Measurements from ENCODE around the gene TLL1. TPM values are rescaled to one million over a fixed set of nuclear protein-coding genes. Genes with fewer than 3 reads are reported as not detected.

The TLL1 gene
- polyA plus RNA-seq, 2 of the 4 experiments (the other 2 are of a cell fraction), result 0.01 to 0.13 TPM

DNA sequence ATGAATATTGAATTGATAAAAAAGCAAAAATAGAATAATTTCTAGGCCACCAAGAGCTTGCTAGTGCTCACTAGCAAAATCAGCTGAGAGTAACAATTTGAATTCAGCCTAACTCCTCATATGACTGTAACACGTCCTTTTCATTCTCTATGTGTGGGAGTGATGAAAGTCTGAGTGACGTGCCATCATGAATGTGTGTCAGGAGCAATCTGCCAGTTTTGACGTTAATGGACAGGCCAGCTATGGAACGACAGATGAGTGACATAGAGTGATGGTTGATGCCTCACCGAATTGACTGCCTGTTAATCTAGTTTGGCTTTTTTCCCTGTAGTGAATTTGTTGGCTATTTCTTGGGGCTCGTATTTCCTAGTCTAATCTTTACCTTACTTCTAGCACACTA lies 200.7 kb downstream of the TLL1 start (continued):
- TF ChIP-seq, protein P1, sequence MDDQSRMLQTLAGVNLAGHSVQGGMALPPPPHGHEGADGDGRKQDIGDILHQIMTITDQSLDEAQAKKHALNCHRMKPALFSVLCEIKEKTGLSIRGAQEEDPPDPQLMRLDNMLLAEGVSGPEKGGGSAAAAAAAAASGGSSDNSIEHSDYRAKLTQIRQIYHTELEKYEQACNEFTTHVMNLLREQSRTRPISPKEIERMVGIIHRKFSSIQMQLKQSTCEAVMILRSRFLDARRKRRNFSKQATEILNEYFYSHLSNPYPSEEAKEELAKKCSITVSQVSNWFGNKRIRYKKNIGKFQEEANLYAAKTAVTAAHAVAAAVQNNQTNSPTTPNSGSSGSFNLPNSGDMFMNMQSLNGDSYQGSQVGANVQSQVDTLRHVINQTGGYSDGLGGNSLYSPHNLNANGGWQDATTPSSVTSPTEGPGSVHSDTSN (IDR thresholded peaks at IDR 0.05), result no peak
- TF ChIP-seq HOXB5 (CRISPR knock-in tag; IDR thresholded peaks at IDR 0.05) (no peak), TFCP2L1 (CRISPR knock-in tag; IDR thresholded peaks at IDR 0.05) (no peak), EHF (CRISPR knock-in tag; IDR thresholded peaks at IDR 0.05) (no peak)
- TF ChIP-seq, protein P2, sequence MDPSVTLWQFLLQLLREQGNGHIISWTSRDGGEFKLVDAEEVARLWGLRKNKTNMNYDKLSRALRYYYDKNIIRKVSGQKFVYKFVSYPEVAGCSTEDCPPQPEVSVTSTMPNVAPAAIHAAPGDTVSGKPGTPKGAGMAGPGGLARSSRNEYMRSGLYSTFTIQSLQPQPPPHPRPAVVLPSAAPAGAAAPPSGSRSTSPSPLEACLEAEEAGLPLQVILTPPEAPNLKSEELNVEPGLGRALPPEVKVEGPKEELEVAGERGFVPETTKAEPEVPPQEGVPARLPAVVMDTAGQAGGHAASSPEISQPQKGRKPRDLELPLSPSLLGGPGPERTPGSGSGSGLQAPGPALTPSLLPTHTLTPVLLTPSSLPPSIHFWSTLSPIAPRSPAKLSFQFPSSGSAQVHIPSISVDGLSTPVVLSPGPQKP (IDR thresholded peaks at IDR 0.05; ENCODE audit: low read depth, low read length), result no peak
- TF ChIP-seq, protein P3, sequence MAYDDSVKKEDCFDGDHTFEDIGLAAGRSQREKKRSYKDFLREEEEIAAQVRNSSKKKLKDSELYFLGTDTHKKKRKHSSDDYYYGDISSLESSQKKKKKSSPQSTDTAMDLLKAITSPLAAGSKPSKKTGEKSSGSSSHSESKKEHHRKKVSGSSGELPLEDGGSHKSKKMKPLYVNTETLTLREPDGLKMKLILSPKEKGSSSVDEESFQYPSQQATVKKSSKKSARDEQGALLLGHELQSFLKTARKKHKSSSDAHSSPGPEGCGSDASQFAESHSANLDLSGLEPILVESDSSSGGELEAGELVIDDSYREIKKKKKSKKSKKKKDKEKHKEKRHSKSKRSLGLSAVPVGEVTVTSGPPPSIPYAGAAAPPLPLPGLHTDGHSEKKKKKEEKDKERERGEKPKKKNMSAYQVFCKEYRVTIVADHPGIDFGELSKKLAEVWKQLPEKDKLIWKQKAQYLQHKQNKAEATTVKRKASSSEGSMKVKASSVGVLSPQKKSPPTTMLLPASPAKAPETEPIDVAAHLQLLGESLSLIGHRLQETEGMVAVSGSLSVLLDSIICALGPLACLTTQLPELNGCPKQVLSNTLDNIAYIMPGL (CRISPR knock-in tag; IDR thresholded peaks at IDR 0.05; ENCODE audit: borderline replicate concordance), result no peak

DNA sequence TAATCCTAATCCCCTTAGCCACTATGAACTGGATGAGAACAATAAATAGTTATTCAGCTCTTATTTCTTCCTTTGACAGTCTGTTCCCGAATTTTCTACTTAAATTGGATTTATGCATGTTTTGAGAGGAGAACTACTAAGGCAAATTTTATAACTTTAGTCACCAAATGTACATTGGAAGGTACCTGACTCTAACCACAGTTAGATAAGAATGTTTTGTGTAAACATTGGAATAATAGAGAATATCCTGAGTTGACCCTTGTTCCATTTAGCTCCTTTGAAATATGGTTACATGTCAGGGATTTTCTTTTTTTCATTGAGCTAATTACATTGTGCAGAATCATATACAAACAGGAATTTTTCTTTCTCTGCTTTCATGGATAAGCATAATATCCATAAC lies 202.6 kb downstream of the TLL1 start:
- FAIRE-seq (no peak), ATAC-seq (no peak), DNase-seq (ENCODE audit: low read depth in 1 of 2, low spot score in 1 of 2) (no peak)
- POLR2A ChIA-PET, result no interaction called here
- 0% methylated on average over 1 of the region's 1 CpG for WGBS (ENCODE audit: missing lambda C conversion rate)
- Histone ChIP-seq H3K9me3 (no peaks in the 10 kb centered on the region), H3K4me3 (no peak overlapping the region), H3K27ac (no peak overlapping the region), H3K4me2 (no peak overlapping the region), H3K4me1 (no peaks in the 10 kb centered on the region)
- no peak for TF ChIP-seq EHF (CRISPR knock-in tag; IDR thresholded peaks at IDR 0.05)
- TF ChIP-seq CHD4 (IDR thresholded peaks at IDR 0.05; ENCODE audit: borderline replicate concordance), result no peak
- TF ChIP-seq, protein P4, sequence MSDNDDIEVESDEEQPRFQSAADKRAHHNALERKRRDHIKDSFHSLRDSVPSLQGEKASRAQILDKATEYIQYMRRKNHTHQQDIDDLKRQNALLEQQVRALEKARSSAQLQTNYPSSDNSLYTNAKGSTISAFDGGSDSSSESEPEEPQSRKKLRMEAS (IDR thresholded peaks at IDR 0.05), result no peak
- TF ChIP-seq, protein P5, sequence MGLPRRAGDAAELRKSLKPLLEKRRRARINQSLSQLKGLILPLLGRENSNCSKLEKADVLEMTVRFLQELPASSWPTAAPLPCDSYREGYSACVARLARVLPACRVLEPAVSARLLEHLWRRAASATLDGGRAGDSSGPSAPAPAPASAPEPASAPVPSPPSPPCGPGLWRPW (IDR thresholded peaks at IDR 0.05), result no peak
- TF ChIP-seq FOSB (CRISPR knock-in tag; IDR thresholded peaks at IDR 0.05), result no peak
- no peak for TF ChIP-seq HOXB13 (CRISPR knock-in tag; IDR thresholded peaks at IDR 0.05; ENCODE audit: low read depth)
- no peak for TF ChIP-seq PHF8 (IDR thresholded peaks at IDR 0.05; ENCODE audit: borderline replicate concordance, low read depth)
- no peak for TF ChIP-seq CBX8 (IDR thresholded peaks at IDR 0.05)
- CTCF ChIA-PET, result interaction anchor here (0.6 to 1.1 kb wide), 2 partner anchors 10 to 24 kb away, joined by 3 to 4 read pairs; no protein-coding TSS in a partner anchor

DNA sequence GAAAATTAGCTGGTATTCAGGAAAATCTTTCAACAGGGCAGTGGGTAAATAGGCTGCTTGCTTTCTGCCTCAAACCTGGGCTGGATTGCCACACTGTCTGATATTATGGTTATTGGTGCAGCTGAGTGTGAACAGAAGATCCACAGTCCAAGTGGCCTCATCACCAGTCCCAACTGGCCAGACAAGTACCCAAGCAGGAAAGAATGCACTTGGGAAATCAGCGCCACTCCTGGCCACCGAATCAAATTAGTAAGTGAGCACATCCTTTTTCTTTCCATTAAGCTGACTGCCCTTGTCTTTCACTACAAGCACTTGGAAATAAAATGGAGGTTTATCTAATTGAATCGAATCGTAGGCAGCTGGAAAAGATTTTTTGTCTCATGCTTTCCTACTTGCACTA lies 204.7 kb downstream of the TLL1 start:
- FAIRE-seq (no peak), ATAC-seq (no peak), DNase-seq (ENCODE audit: low read depth in 1 of 2, low spot score in 1 of 2) (no peak)
- TF ChIP-seq MYC (IDR thresholded peaks at IDR 0.05; ENCODE audit: borderline replicate concordance, low read length) (no peak), RNF2 (IDR thresholded peaks at IDR 0.05; ENCODE audit: borderline replicate concordance, low read depth) (no peak), RFX5 (IDR thresholded peaks at IDR 0.05) (no peak), RAD21 (conservative IDR thresholded peaks at IDR 0.05 in 1 of 2, IDR thresholded peaks at IDR 0.05 in 1 of 2) (no peak), CEBPB (IDR thresholded peaks at IDR 0.05) (no peak), CHD2 (IDR thresholded peaks at IDR 0.05; ENCODE audit: low read length, partially characterized antibody) (no peak), BHLHE40 (IDR thresholded peaks at IDR 0.05; ENCODE audit: low read depth, low read length) (no peak), HEYL (CRISPR knock-in tag; IDR thresholded peaks at IDR 0.05) (no peak), EHMT2 (IDR thresholded peaks at IDR 0.05; ENCODE audit: low read depth) (no peak)
- TF ChIP-seq, protein P6, sequence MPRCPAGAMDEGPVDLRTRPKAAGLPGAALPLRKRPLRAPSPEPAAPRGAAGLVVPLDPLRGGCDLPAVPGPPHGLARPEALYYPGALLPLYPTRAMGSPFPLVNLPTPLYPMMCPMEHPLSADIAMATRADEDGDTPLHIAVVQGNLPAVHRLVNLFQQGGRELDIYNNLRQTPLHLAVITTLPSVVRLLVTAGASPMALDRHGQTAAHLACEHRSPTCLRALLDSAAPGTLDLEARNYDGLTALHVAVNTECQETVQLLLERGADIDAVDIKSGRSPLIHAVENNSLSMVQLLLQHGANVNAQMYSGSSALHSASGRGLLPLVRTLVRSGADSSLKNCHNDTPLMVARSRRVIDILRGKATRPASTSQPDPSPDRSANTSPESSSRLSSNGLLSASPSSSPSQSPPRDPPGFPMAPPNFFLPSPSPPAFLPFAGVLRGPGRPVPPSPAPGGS (IDR thresholded peaks at IDR 0.05), result no peak
- TF ChIP-seq, protein P2 (IDR thresholded peaks at IDR 0.05; ENCODE audit: low read depth, low read length), result no peak
- POLR2A ChIA-PET, result no interaction called here
- whole genome bisulfite sequencing (ENCODE audit: missing lambda C conversion rate), result 41% methylated on average over 4 of the region's 4 CpGs
- CTCF ChIA-PET, result no interaction called here
- H3K4me3 ChIP-seq, result no peak overlapping the region
- H3K4me2 ChIP-seq, result no peak overlapping the region
- no peak overlapping the region for H3K27ac ChIP-seq
- no peaks in the 10 kb centered on the region for H3K9me3 ChIP-seq
- H3K4me1 ChIP-seq, result no peaks in the 10 kb centered on the region

All from A549 (cell line).